Umbilical cord (tissue), 2 donors: ENCODE measurements around the gene UBAP1L. TPM values are rescaled to one million over a fixed set of nuclear protein-coding genes. Genes with fewer than 3 reads are reported as not detected.

Experiments used
- DNase-seq: peaks from one replicate; pipeline ENCODE4 v3.0.0-alpha.2; 2015; ENCODE audit warnings: low spot score
- total RNA-seq: library from RNA; depleted of rRNA; stranded (reverse); fragments of >200 nt; gene quantifications from one replicate; pipeline ENCODE4 v1.2.3, GENCODE V29; 2014; ENCODE audit warnings: low replicate concordance; ENCODE audit not compliant: insufficient read depth

Gene UBAP1L
- total RNA-seq, 1 donor from 2014 or later = 2.2 TPM

- no peak for DNase-seq
Observed at GRCh38 chr15:65066635-65067316, 48.2 kb downstream of the UBAP1L start.

- no peak for DNase-seq
Observed at GRCh38 chr15:65066001-65066634, 48.9 kb downstream of the UBAP1L start.

GRCh38 chr15:65062726-65063125, 52.3 kb downstream of the UBAP1L start:
- no peak for DNase-seq

GRCh38 chr15:65062061-65062460, 52.9 kb downstream of the UBAP1L start:
- DNase-seq = no peak

GRCh38 chr15:65060641-65061397, 54.2 kb downstream of the UBAP1L start:
- no peak for DNase-seq

GRCh38 chr15:65059931-65060596, 54.9 kb downstream of the UBAP1L start:
- no peak for DNase-seq

GRCh38 chr15:65059369-65059750, 55.6 kb downstream of the UBAP1L start:
- no peak for DNase-seq

- DNase-seq = no peak
Observed at GRCh38 chr15:65058394-65059368, 56.3 kb downstream of the UBAP1L start.

- no peak for DNase-seq
Observed at GRCh38 chr15:65057549-65057940, 57.5 kb downstream of the UBAP1L start.

- DNase-seq = no peak
Observed at GRCh38 chr15:65056868-65057548, 58.0 kb downstream of the UBAP1L start.

- DNase-seq = no peak
Observed at GRCh38 chr15:65056106-65056505, 58.9 kb downstream of the UBAP1L start.

- no peak for DNase-seq
Observed at GRCh38 chr15:65055201-65055870, 59.7 kb downstream of the UBAP1L start.

GRCh38 chr15:65054333-65055200, 60.4 kb downstream of the UBAP1L start:
- peak; percentile 71 for DNase-seq

- DNase-seq = no peak
Observed at GRCh38 chr15:65052956-65053355, 62.0 kb downstream of the UBAP1L start.

GRCh38 chr15:65051266-65051665, 63.7 kb downstream of the UBAP1L start:
- DNase-seq = no peak

- DNase-seq = no peak
Observed at GRCh38 chr15:65050270-65050669, 64.7 kb downstream of the UBAP1L start.

GRCh38 chr15:65049418-65049840, 65.6 kb downstream of the UBAP1L start:
- DNase-seq = peak; percentile 94

- no peak for DNase-seq
Observed at GRCh38 chr15:65048241-65048640, 66.8 kb downstream of the UBAP1L start.
